Upper lobe of left lung (tissue), 6 donors: ENCODE results near the gene MGAT5B. TPM values are rescaled to one million over a fixed set of nuclear protein-coding genes. Genes with fewer than 3 reads are reported as not detected.
A peak's percentile ranks its signal among the peaks of the same experiment; 100 is the strongest.

Experiments used
- ATAC-seq, 2 donors: fragments of 200-7000 bp; cut with Tn5 transposase; one replicate each; pipeline ENCODE4 v1.9.1; 2022; ENCODE audit warnings: mild to moderate bottlenecking in 2 of 2, moderate library complexity in 2 of 2; ENCODE audit not compliant: low FRiP score in 2 of 2
- DNase-seq, 2 donors: peaks; one replicate each; pipeline ENCODE4 v3.0.0-alpha.2; 2019 to 2020
- H3K27ac ChIP-seq, 4 donors: fragments of 200-600 bp; sonication (generic); one replicate each; pipeline ENCODE4 v1.5.1; 2016 to 2019
- H3K27me3 ChIP-seq, 4 donors: fragments of 200-600 bp; sonication (generic); one replicate each; pipeline ENCODE4 v1.5.1; 2017 to 2019
- H3K36me3 ChIP-seq, 4 donors: fragments of 200-600 bp; sonication (generic); one replicate each; pipeline ENCODE4 v1.5.1; 2016 to 2019
- H3K4me1 ChIP-seq, 4 donors: fragments of 200-600 bp; sonication (generic); one replicate each; pipeline ENCODE4 v1.5.1; 2018 to 2019
- H3K4me3 ChIP-seq, 4 donors: fragments of 200-600 bp; sonication (generic); one replicate each; pipeline ENCODE4 v1.5.1; 2017 to 2019; ENCODE audit warnings: mild to moderate bottlenecking in 2 of 4, moderate library complexity in 1 of 4
- H3K9me3 ChIP-seq, 4 donors: fragments of 200-600 bp; sonication (generic); one replicate each; pipeline ENCODE4 v1.5.1; 2018 to 2019
- CTCF ChIP-seq, 6 experiments: fragments of 450-650 bp in 4 of 6; fragments of 200-600 bp in 2 of 6; sonication (generic) in 2 of 6; IDR thresholded peaks; one replicate each; pipeline ENCODE4 v1.5.1; 2016 to 2019; ENCODE audit warnings: antibody characterized with exemption in 6 of 6
- EP300 ChIP-seq, 4 donors: sonication (generic); formaldehyde crosslinking; IDR thresholded peaks; one replicate each; pipeline ENCODE4 v1.5.1; 2017; ENCODE audit warnings: antibody characterized with exemption in 4 of 4, control low read depth in 2 of 4
- POLR2A ChIP-seq, 4 donors: fragments of 450-650 bp; IDR thresholded peaks; one replicate each; pipeline ENCODE4 v1.5.1; 2016 to 2017; ENCODE audit warnings: antibody characterized with exemption in 4 of 4, mild to moderate bottlenecking in 2 of 4
- POLR2AphosphoS5 ChIP-seq, 2 donors: sonication (generic); formaldehyde crosslinking; IDR thresholded peaks; one replicate each; pipeline ENCODE4 v1.5.1; 2017; ENCODE audit warnings: antibody characterized with exemption in 2 of 2
- WGBS, 2 donors: methylation state at CpG; one replicate each; pipeline ENCODE4 v1.1.5; 2017 to 2018; 5-methylcytosine and 5-hydroxymethylcytosine counted together
- total RNA-seq, 6 donors: library from RNA; depleted of rRNA in 4 of 6; stranded (reverse); fragments of >200 nt in 4 of 6; gene quantifications; one replicate each; pipeline versions ENCODE4 v1.1.0 to v1.2.1, GENCODE V29; 2016 to 2021
- donor health status: DM: no; HTN: no; CAD: no; lungs with moderate emphysema.
- donor health status: DM: no; HTN: yes; CAD: no; lungs with severe emphysema.

Gene MGAT5B
- total RNA-seq, 6 donors from 2014 or later = 0.20 to 3.0 (median 0.83) TPM

DNA sequence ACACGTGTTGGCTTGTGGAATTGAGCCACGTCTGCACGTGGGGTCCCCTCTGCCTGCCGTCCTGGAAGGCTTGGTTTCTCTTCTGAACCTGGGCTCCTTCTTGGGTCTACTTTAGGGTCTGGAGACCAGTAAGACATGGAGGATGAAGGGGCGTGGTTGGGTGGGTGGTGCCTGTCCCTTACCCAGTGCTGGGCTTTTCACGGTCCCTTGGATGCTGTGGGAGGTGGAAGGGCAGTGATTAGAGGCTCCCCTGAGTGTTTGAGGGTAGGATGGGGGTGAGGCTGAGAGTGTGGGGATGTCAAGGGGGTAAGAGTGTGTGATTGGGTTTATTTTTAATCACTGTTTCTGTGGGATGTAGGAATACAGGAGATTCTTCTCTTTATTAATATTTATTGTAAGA, 38.3 kb downstream of the MGAT5B start:
- Histone ChIP-seq H3K36me3 (no peaks in the 10 kb centered on the region), H3K27me3 (peaks cover 0 to 4% (median 0%) of the 10 kb centered on the region in 4 donors), H3K4me3 (no peak overlapping the region), H3K27ac (no peak overlapping the region), H3K9me3 (no peaks in the 10 kb centered on the region), H3K4me1 (no peaks in the 10 kb centered on the region)
- no peak for DNase-seq
- no peak for TF ChIP-seq CTCF (IDR thresholded peaks at IDR 0.05)
- TF ChIP-seq POLR2AphosphoS5 (IDR thresholded peaks at IDR 0.05) = no peak
- no peak for TF ChIP-seq EP300 (IDR thresholded peaks at IDR 0.05)
- TF ChIP-seq POLR2A (IDR thresholded peaks at IDR 0.05) = no peak
- ATAC-seq = no peak
- 58 to 76% methylated on average over 6 of the region's 6 CpGs for WGBS, 2 donors

- Histone ChIP-seq H3K27me3 (peaks cover 0 to 4% (median 0%) of the 10 kb centered on the region in 4 donors), H3K4me3 (no peak overlapping the region), H3K36me3 (no peaks in the 10 kb centered on the region), H3K9me3 (no peaks in the 10 kb centered on the region), H3K4me1 (no peaks in the 10 kb centered on the region), H3K27ac (no peak overlapping the region)
- DNase-seq (no peak), ATAC-seq (no peak)
- TF ChIP-seq POLR2A (IDR thresholded peaks at IDR 0.05) = no peak
- TF ChIP-seq CTCF (IDR thresholded peaks at IDR 0.05) = no peak
- no peak for TF ChIP-seq EP300 (IDR thresholded peaks at IDR 0.05)
- no peak for TF ChIP-seq POLR2AphosphoS5 (IDR thresholded peaks at IDR 0.05)
- WGBS, 2 donors = 94 to 96% methylated on average over 3 of the region's 3 CpGs
These were observed 39.1 kb downstream of the MGAT5B start for GRCh38 chr17:76907352-76907751.

DNA sequence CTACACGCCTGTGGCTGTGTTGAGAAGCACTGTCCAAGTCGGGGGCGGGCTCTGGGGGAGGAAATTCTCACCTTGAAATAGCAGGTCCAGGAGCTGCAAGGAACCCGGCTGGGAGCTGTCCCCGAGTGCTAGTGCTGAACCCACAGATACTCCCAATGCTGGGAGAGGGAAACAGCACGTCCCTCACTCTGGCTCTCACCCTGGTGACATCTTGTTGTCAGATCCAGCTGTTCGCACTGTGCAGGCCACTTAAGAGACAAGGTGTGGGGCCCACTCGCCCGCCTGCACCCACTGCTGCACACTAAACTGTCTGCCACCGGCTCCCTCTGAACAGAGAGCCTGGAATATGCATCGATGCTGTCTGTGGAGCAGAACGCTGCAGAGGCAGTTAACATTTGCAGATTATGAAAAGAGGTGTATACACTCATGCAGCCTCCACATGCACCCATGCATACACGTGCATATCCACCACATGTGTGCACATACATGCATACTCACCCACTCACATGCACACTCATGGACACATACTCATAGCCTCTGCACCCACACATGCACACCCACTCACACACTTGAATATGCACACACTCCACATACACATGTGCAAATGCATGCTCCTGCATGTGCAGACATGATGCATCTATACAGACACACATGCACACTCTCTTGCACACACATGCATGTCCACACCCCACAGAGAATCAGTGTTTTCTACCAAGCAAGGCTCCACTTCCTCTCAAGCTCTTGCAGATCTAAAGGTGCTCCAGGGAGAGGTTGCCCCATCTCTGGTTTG, 42.0 kb downstream of the MGAT5B start:
- no peak for ATAC-seq
- no peak overlapping the region for H3K27ac ChIP-seq
- H3K4me1 ChIP-seq = peaks cover 0 to 4% (median 0%) of the 10 kb centered on the region in 4 donors
- 43 to 48% methylated on average over 12 to 13 of the region's 13 CpGs for WGBS, 2 donors
- H3K36me3 ChIP-seq = no peaks in the 10 kb centered on the region
- H3K27me3 ChIP-seq = peaks cover 0 to 4% (median under 1%) of the 10 kb centered on the region in 4 donors
- H3K9me3 ChIP-seq = no peaks in the 10 kb centered on the region
- DNase-seq = peak in 1 of 2 donors; percentile 24
- H3K4me3 ChIP-seq = no peak overlapping the region
- no peak for TF ChIP-seq EP300 (IDR thresholded peaks at IDR 0.05)
- TF ChIP-seq POLR2AphosphoS5 (IDR thresholded peaks at IDR 0.05) = no peak
- TF ChIP-seq CTCF (IDR thresholded peaks at IDR 0.05) = no peak
- no peak for TF ChIP-seq POLR2A (IDR thresholded peaks at IDR 0.05)

DNA sequence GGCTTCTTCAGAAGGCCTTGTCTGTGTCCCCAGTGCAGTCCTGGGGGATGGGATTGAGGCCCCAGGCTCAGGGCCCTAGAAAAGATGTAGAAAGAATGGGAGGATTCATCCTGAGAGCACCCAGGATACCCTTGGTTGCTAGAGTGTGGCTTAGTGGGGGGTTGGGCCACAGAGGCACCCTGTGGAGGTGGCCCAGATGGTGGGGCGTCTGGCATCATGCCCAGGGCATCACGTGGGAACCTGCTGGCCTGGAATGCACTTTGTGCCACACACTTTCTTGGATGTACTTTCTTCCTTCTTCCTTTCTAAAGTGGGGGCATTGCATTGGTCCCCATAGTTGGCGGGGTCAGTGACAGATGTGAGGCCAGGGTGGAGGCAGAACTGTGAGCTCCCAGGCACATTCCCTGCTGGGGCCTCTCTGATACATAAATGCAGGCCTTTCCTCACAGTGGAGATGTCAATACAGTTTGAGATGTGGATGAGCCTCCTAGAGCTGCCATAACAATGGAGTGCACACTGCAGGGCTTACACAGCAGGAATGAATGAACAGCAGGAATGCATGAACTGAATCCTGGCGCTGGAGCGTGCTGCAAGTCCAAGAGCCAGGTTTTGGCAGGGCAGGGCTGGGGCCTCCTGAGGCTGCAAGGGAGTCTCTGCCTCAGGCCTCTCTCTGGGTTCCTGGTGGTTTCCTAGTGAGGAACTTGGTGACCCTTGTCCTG, 43.3 kb downstream of the MGAT5B start:
- no peak overlapping the region for H3K4me3 ChIP-seq
- WGBS, 2 donors = 62 to 79% methylated on average over 3 to 5 of the region's 5 CpGs
- H3K27me3 ChIP-seq = peaks cover 0 to 2% (median 0%) of the 10 kb centered on the region in 4 donors
- no peak overlapping the region for H3K27ac ChIP-seq
- no peaks in the 10 kb centered on the region for H3K9me3 ChIP-seq
- H3K4me1 ChIP-seq = peaks cover 0 to 4% (median 0%) of the 10 kb centered on the region in 4 donors
- no peak for ATAC-seq
- no peaks in the 10 kb centered on the region for H3K36me3 ChIP-seq
- TF ChIP-seq POLR2A (IDR thresholded peaks at IDR 0.05) = no peak
- no peak for TF ChIP-seq CTCF (IDR thresholded peaks at IDR 0.05)
- TF ChIP-seq POLR2AphosphoS5 (IDR thresholded peaks at IDR 0.05) = no peak
- no peak for TF ChIP-seq EP300 (IDR thresholded peaks at IDR 0.05)
- no peak for DNase-seq
